T-helper 2 cell treated with Interferon-gamma antibody and Interleukin-4, amounts not matched to agents 100 ng/mL and 5 ng/mL, for 36 hours (primary cell): Measurements from ENCODE around the gene FGF16. TPM values are rescaled to one million over a fixed set of nuclear protein-coding genes. Genes with fewer than 3 reads are reported as not detected.
"Not testable (repeated sequence)": the region's sequence is repeated elsewhere in the genome, so short reads cannot be mapped to it uniquely, and the experiment has no call there.

Experiments used
- intact Hi-C: fragments of 100-400 bp; cut with micrococcal nuclease; formaldehyde crosslinking; loops from one replicate; pipeline ENCODE4 v1.15.1; 2023
- total RNA-seq: library from RNA; stranded (reverse); gene quantifications from 2 replicates; pipeline ENCODE4 v1.2.3, GENCODE V29; 2022

The FGF16 gene
- total RNA-seq, 1 donor from 2014 or later, result not detected

DNA sequence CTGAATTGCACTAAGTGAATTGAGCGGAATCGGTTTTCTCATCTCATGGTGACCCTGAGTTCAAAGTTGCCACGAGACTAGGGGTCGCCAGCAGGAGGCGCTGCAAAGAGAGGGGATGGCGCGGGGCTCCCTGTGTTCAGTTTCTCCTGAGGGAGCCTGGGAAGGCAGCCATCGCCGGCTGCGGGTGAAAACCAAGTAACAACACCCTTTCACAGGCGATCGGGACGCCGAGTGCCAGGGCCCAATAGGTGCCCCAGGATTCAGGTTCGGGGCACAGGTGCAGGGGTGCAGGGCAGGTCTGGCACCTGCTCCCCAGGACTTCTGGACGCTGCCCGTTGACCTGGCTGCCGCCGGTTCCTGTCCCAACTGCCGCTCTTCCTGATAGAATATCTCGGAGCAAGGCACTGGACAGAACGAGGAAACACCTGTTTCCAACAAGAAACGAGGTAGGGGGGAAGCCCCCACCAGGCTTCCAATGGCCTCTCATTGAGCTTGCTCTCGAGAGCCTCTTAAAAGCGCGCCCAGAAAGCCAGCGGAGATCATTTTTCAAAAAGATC lies 1.1 kb upstream of the FGF16 start:
- intact Hi-C loops, result loop anchor here (10.0 kb wide), 1 partner anchor 449 kb away; the partner anchor contains the start of genes COX7B and MAGT1

- intact Hi-C loops, result loop anchor here (10.0 kb wide), 1 partner anchor 447 kb away; the partner anchor contains the start of genes COX7B and MAGT1
These were observed 722 bp downstream of the FGF16 start for GRCh38 chrX:77447653-77448569.

GRCh38 chrX:77450415-77450814 lies 3.2 kb downstream of the FGF16 start:
- intact Hi-C loops, result no loop called here

- intact Hi-C loops, result no loop called here
These were observed 3.8 kb downstream of the FGF16 start for GRCh38 chrX:77450996-77451395.

DNA sequence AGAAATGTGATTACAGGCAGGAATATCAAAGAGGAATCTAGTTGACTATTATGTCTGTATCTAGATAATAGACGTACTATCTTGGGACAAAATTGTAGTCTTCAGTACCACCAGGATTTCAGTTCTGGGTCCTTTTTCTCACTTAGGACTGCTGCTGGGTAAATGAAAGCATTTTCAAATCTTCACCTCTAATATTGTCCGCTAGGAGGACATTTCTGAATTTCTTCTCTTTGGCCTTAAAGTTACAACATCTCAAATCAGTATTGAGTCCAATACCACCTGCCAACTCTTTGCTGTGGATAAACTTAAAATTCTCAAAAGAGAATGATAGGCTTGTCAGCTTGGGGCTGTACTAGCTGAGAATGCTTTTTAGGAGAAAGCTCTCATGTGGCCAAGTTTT lies 6.0 kb downstream of the FGF16 start:
- intact Hi-C loops, result no loop called here

DNA sequence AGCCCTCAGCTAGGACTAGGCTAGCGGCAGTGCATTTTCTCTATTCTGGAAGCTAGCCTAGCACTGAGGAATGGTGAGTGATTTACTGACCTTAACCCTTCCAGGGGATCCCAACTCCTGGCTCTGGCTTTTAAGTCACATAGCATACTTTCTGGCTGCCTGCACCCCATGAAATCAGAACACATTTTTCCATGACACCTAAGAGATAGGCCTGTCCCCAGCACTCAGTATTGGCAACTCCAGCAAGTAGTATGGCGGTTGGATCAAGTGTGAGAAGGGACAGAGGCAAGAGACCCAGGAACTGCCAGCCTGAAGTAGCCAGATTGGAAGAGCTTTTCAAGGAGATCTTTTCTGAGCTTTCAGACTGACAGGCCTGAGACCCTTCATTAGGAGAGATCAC lies 8.2 kb downstream of the FGF16 start:
- intact Hi-C loops, result no loop called here

DNA sequence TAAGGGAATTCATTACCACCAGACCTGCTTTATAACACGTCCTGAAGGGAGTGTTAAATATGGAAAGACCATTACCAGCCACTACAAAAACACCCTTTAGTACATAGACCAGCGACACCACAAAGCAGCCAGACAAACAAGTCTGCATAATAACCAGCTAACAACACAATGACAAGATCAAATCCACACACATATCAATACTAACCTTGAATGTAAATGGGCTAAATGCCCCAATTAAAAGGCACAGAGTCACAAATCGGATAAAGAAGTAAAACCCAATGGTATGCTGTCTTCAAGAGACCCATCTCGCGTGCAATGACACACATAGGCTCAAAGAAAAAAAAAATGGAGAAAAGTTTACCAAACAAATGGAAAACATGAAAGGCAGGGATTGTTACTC lies 36.9 kb downstream of the FGF16 start:
- intact Hi-C loops, result no loop called here

DNA sequence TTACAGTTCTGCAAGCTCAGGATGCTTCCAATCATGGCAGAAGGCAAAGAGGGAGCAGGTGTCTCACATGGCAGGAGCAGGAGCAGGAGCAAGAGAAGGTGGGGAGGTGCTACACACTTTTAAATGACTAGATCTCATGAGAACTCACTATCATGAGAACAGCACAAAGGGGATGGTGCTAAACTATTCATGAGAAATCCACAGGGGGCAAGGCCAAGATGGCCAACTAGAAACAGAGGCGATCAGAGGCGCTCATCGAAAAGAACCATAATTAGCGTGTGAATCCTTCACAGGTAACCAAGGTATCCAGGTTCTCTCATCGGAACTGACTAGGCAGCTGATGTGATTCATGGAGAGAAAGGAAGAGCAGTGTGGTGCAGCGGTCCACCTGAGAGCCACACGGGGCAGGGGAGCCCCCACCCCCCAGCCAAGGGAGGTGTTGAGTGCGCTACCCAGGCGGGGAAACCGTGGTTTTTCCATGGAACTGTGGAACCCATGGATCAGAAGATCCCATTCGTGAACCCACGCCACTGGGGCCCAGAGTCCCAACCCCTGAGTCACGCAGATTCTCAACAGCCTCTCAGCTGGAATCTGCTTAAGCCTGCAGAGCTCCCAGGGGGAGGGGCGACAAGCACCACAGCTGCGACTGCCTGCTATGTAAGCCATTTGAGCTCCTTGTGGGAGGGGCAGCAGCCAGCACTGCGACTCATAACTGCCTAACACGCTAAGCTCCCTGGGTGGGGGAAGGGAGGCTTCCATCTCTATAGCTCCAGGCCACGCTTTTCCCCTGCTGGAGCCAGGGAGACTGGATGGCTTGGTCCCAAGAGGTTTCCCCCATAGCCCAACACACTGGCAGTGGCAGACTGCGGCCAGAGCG lies 46.7 kb downstream of the FGF16 start:
- intact Hi-C loops, result no loop called here

DNA sequence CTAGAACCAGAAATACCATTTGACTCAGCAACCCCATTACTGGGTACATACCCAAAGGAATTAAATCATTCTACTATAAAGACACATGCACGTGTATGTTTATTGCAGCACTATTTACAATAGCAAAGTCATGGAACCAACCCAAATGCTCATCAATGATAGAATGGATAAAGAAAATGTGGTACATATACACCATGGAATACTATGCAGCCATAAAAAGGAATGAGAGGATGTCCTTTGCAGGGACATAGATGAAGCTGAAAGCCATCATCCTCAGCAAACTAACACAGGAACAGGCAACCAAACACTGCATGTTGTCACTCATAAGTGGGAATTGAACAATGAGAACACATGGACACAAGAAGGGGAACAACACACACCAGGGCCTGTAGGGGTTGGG lies 53.0 kb downstream of the FGF16 start:
- intact Hi-C loops, result not testable (repeated sequence)

DNA sequence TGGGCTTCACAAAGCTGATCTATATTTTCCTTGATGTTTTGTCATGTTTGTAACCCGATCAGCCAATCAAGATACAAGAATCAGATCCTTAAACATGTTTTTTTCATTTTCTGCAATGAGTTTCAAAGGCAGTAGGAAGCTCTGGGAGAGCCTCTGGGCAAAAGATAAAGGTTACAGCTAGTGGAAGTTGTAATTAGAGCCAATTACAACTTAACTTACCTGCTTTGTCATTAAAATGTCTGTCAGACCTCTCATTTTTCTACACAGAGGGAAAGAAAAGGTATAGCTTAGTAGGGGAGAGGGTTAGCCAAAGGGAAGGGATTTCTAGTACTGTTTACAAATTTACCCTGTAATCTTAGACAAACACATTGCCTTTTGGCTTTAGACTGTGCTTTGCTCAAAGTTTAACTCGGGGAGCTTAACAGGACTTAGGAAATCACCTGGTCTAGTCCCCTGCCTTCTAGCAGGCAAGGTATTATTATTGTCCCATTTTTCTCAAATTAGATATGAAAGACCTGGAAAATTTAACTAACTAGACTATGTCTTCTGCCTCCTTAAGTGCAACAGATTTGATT lies 55.8 kb downstream of the FGF16 start:
- intact Hi-C loops, result no loop called here

GRCh38 chrX:77505227-77505626 lies 58.0 kb downstream of the FGF16 start:
- intact Hi-C loops, result no loop called here
